B cell (primary cell): ENCODE results near the gene USH1G. TPM values are rescaled to one million over a fixed set of nuclear protein-coding genes. Genes with fewer than 3 reads are reported as not detected.

Experiments
- ATAC-seq: fragments of 200-7000 bp; cut with Tn5 transposase; one replicate; pipeline ENCODE4 v1.10.0; 2021; ENCODE audit warnings: low read depth, mild to moderate bottlenecking, moderate number of reproducible peaks, moderate library complexity
- CTCF ChIA-PET: fragments of 350-600 bp; sonication (Branson Sonifier 250); formaldehyde crosslinking; loops from one replicate; lab custom pipeline; 2021; ENCODE audit warnings: antibody characterized with exemption, inconsistent platforms; lab: Charles Lee
- POLR2A ChIA-PET: fragments of 350-600 bp; sonication (Branson Sonifier 250); formaldehyde crosslinking; loops from one replicate; lab custom pipeline; 2021; ENCODE audit warnings: antibody characterized with exemption; lab: Charles Lee
- DNase-seq: peaks from one replicate; pipeline ENCODE4 v3.0.0; 2013
- H2AFZ ChIP-seq: 2 replicates; pipeline ENCODE4 v1.6.1; 2012; ENCODE audit warnings: mild to moderate bottlenecking, low read depth, low read length; ENCODE audit not compliant: insufficient read depth, poor library complexity, severe bottlenecking
- H3K27ac ChIP-seq, 2 donors: 1 replicate in 1 of 2; 2 replicates in 1 of 2; pipeline ENCODE4 v1.5.1; 2012 to 2013; ENCODE audit warnings: low read length in 2 of 2, mild to moderate bottlenecking in 2 of 2, moderate library complexity in 1 of 2
- H3K27me3 ChIP-seq, 4 experiments: fragments of 200-600 bp in 1 of 4; sonication (generic) in 1 of 4; replicated peaks in 1 of 4; 1 replicate in 2 of 4; 2 replicates in 2 of 4; pipeline versions ENCODE4 v1.6.1 to v1.7.0; 2013 to 2016; ENCODE audit warnings: low read length in 3 of 4, mild to moderate bottlenecking in 2 of 4, mixed read lengths in 1 of 4, moderate library complexity in 1 of 4; ENCODE audit not compliant: insufficient read depth in 4 of 4, control insufficient read depth in 3 of 4; ENCODE audit errors: control extremely low read depth in 1 of 4
- H3K36me3 ChIP-seq, 2 experiments: replicated peaks in 1 of 2; 1 replicate in 1 of 2; 2 replicates in 1 of 2; pipeline versions ENCODE4 v1.6.1 to v1.7.1; 2013; ENCODE audit warnings: low read length in 1 of 2; ENCODE audit not compliant: insufficient read depth in 2 of 2, control insufficient read depth in 1 of 2; ENCODE audit errors: control extremely low read depth in 1 of 2, extremely low read depth in 1 of 2
- H3K4me1 ChIP-seq, 2 donors: fragments of 200-600 bp in 1 of 2; sonication (generic) in 1 of 2; 1 replicate in 1 of 2; 2 replicates in 1 of 2; pipeline versions ENCODE4 v1.5.1 to v1.6.1; 2013 to 2017; ENCODE audit warnings: low read length in 2 of 2; ENCODE audit not compliant: control insufficient read depth in 2 of 2, insufficient read depth in 2 of 2
- H3K4me2 ChIP-seq: replicated peaks from 2 replicates; pipeline ENCODE3; 2012; ENCODE audit warnings: mild to moderate bottlenecking, low read depth, low read length; ENCODE audit not compliant: poor library complexity, severe bottlenecking
- H3K4me3 ChIP-seq, 5 experiments: fragments of 200-600 bp in 1 of 5; sonication (generic) in 1 of 5; 1 replicate in 3 of 5; 2 replicates in 2 of 5; pipeline versions ENCODE4 v1.5.1 to v1.7.0; 2011 to 2016; ENCODE audit warnings: low read length in 4 of 5, mild to moderate bottlenecking in 4 of 5, low read depth in 2 of 5, control low read depth in 1 of 5, moderate library complexity in 1 of 5; ENCODE audit not compliant: insufficient read depth in 1 of 5; ENCODE audit errors: control extremely low read depth in 1 of 5, extremely low read depth in 1 of 5
- H3K79me2 ChIP-seq: fragments of 200-600 bp; sonication (generic); one replicate; pipeline ENCODE4 v1.6.0; 2016; ENCODE audit warnings: low read length; ENCODE audit not compliant: control insufficient read depth, insufficient read depth
- H3K9ac ChIP-seq: fragments of 200-600 bp; sonication (generic); 2 replicates; pipeline ENCODE4 v1.6.1; 2017; ENCODE audit warnings: mild to moderate bottlenecking, low read length, moderate library complexity
- H3K9me3 ChIP-seq, 3 donors: one replicate each; pipeline versions ENCODE4 v1.6.1 to v1.7.1; 2013; ENCODE audit warnings: low read length in 2 of 3; ENCODE audit not compliant: control insufficient read depth in 2 of 3, insufficient read depth in 1 of 3; ENCODE audit errors: control extremely low read depth in 1 of 3
- H4K20me1 ChIP-seq: 2 replicates; pipeline ENCODE4 v1.6.0; 2012; ENCODE audit warnings: mild to moderate bottlenecking, low read length; ENCODE audit not compliant: insufficient read depth, control insufficient read depth, poor library complexity, severe bottlenecking
- H3K27ac Mint-ChIP-seq: one replicate; pipeline ENCODE4 v1.8.0; 2021; ENCODE audit warnings: mixed read lengths
- H3K27me3 Mint-ChIP-seq: one replicate; pipeline ENCODE4 v1.8.0; 2021; ENCODE audit warnings: mixed read lengths
- H3K4me1 Mint-ChIP-seq: one replicate; pipeline ENCODE4 v1.8.0; 2021; ENCODE audit warnings: mixed read lengths
- H3K4me3 Mint-ChIP-seq: one replicate; pipeline ENCODE4 v1.8.0; 2021; ENCODE audit warnings: mixed read lengths
- H3K9me3 Mint-ChIP-seq: one replicate; pipeline ENCODE4 v1.8.0; 2022; ENCODE audit warnings: mixed read lengths; ENCODE audit not compliant: insufficient read depth
- EZH2 ChIP-seq: IDR thresholded peaks from 2 replicates; pipeline ENCODE4 v1.6.1; 2012; ENCODE audit warnings: borderline replicate concordance, low read depth, mild to moderate bottlenecking, moderate library complexity, low read length; ENCODE audit not compliant: insufficient read depth, poor library complexity, severe bottlenecking
- WGBS: methylation state at CpG from one replicate; pipeline ENCODE4 v1.1.5; 2013; ENCODE audit warnings: missing lambda C conversion rate; ENCODE audit not compliant: insufficient coverage; 5-methylcytosine and 5-hydroxymethylcytosine counted together
- intact Hi-C: fragments of 100-400 bp; cut with micrococcal nuclease; formaldehyde crosslinking; loops from one replicate; pipeline ENCODE4 v1.10.0; 2022
- polyA plus RNA-seq: library from polyadenylated mRNA; depleted of rRNA; stranded (reverse); fragments of >200 nt; gene quantifications from 2 replicates; pipeline ENCODE4 v1.2.3, GENCODE V29; 2012
- total RNA-seq, 2 donors: library from RNA; stranded (reverse); fragments of 120-200 nt in 1 of 2; gene quantifications; 1 replicate in 1 of 2; 2 replicates in 1 of 2; pipeline versions ENCODE4 v1.2.3 to v1.2.4, GENCODE V29; 2013 to 2022
- TF ChIP-seq, protein P1 (sequence below): fragments of 200-600 bp; IDR thresholded peaks from one replicate; pipeline ENCODE4 v1.8.0; 2022; ENCODE audit warnings: antibody characterized with exemption, mild to moderate bottlenecking

The USH1G gene
- total and polyA plus RNA-seq, 2 donors (not counting 1 experiment from before 2014, with no cell fraction given): not detected

DNA sequence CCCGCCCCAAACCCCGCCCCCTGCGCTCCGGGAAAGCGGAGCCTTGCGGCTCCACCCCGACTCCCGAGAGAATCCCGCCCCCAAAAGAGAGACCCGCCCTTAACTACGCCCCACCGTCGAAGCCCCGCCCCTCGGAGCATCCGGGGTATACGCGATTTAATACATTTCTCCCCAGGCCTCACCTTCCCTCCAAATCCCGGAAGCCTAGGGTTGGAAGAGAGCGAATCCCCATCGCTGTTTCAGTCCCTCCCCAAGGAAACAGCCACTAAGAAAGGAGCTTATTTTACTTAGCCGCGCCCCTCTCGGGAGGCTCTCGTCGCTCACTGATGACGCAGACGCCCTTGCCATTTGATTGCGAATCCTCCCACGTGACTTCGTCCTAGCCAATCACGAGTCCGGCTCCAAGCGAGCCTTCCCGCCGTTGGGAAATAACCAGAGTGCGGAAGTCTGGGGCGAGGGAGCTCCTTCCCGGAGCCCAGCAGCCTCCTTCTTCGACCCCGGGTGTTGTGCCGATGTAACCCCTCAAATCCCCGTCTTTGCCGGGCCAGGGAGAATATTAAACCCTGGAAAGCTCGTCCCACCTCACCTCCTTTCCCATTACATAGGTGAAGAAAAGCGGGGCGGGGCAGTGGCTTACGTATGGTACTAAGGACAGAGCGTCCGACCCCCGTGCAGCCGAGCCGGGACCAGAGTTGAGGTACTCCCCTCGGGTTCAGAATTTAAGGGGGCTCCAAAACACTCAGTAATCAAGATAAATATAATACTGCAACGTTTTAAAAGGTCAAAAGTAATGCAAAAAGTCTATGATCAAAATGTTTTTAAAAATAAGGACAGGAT lies 49.8 kb downstream of the USH1G start:
- peak overlapping the region; percentile 94 for H3K27ac Mint-ChIP-seq
- H3K4me1 ChIP-seq: peaks cover 12 to 15% of the 10 kb centered on the region in 2 donors
- ChIA-PET POLR2A (interaction anchor here (0.6 to 1.8 kb wide), 11 partner anchors 11 to 1655 kb away, joined by 3 to 17 read pairs (median 4); partner anchors contain the start of gene SLC25A19), CTCF (interaction anchor here (0.7 to 6.2 kb wide), 9 partner anchors 8 to 398 kb away, joined by 3 to 54 read pairs (median 5); partner anchors contain the start of genes GRIN2C and MIF4GD)
- H3K27me3 ChIP-seq: no peaks in the 10 kb centered on the region
- H3K4me3 Mint-ChIP-seq: peak overlapping the region; percentile 81
- no peaks in the 10 kb centered on the region for H4K20me1 ChIP-seq
- peak overlapping the region; percentile 95 to 96 for H3K27ac ChIP-seq
- under 1% methylated on average over 37 of the region's 55 CpGs for WGBS
- H3K9me3 Mint-ChIP-seq: no peaks in the 10 kb centered on the region
- H3K4me1 Mint-ChIP-seq: peaks cover 12% of the 10 kb centered on the region
- H3K27me3 Mint-ChIP-seq: no peaks in the 10 kb centered on the region
- H3K36me3 ChIP-seq: no peaks in the 10 kb centered on the region
- ATAC-seq (peak; percentile 93), DNase-seq (peak; percentile 100)
- H3K4me2 ChIP-seq: peak overlapping the region; percentile 100
- H3K9me3 ChIP-seq: no peaks in the 10 kb centered on the region
- TF ChIP-seq, protein P1, sequence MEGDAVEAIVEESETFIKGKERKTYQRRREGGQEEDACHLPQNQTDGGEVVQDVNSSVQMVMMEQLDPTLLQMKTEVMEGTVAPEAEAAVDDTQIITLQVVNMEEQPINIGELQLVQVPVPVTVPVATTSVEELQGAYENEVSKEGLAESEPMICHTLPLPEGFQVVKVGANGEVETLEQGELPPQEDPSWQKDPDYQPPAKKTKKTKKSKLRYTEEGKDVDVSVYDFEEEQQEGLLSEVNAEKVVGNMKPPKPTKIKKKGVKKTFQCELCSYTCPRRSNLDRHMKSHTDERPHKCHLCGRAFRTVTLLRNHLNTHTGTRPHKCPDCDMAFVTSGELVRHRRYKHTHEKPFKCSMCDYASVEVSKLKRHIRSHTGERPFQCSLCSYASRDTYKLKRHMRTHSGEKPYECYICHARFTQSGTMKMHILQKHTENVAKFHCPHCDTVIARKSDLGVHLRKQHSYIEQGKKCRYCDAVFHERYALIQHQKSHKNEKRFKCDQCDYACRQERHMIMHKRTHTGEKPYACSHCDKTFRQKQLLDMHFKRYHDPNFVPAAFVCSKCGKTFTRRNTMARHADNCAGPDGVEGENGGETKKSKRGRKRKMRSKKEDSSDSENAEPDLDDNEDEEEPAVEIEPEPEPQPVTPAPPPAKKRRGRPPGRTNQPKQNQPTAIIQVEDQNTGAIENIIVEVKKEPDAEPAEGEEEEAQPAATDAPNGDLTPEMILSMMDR: no peak
- no peak for TF ChIP-seq EZH2
- intact Hi-C loops: loop anchor here (1.0 kb wide), 3 partner anchors 97 to 139 kb away; partner anchors contain the start of genes MRPL58, NAT9 and NHERF1
- H3K9ac ChIP-seq: peak overlapping the region; percentile 81
- H3K79me2 ChIP-seq: peaks cover 8% of the 10 kb centered on the region
- H2AFZ ChIP-seq: peak overlapping the region; percentile 98
- peak overlapping the region; percentile 78 to 91 (median 86) for H3K4me3 ChIP-seq
